Gastroesophageal sphincter (tissue), 3 donors: ENCODE measurements around the gene CDRT15.

Source experiments
- CTCF ChIP-seq, 4 experiments: fragments of 200-600 bp in 2 of 4; fragments of 450-650 bp in 2 of 4; sonication (generic) in 1 of 4; IDR thresholded peaks; one replicate each; pipeline ENCODE4 v1.5.1; 2017 to 2019; ENCODE audit warnings: antibody characterized with exemption in 4 of 4, mild to moderate bottlenecking in 2 of 4, moderate library complexity in 2 of 4
- POLR2A ChIP-seq, 2 donors: fragments of 450-650 bp; IDR thresholded peaks; one replicate each; pipeline ENCODE4 v1.6.1; 2017; ENCODE audit warnings: antibody characterized with exemption in 2 of 2, mild to moderate bottlenecking in 2 of 2, moderate library complexity in 1 of 2

GRCh38 chr17:14200354-14200753 is 36.3 kb downstream of the CDRT15 start:
- TF ChIP-seq CTCF (IDR thresholded peaks at IDR 0.05) (no peak), POLR2A (IDR thresholded peaks at IDR 0.05) (no peak)
